Measurements from ENCODE around the gene DST.

DNA sequence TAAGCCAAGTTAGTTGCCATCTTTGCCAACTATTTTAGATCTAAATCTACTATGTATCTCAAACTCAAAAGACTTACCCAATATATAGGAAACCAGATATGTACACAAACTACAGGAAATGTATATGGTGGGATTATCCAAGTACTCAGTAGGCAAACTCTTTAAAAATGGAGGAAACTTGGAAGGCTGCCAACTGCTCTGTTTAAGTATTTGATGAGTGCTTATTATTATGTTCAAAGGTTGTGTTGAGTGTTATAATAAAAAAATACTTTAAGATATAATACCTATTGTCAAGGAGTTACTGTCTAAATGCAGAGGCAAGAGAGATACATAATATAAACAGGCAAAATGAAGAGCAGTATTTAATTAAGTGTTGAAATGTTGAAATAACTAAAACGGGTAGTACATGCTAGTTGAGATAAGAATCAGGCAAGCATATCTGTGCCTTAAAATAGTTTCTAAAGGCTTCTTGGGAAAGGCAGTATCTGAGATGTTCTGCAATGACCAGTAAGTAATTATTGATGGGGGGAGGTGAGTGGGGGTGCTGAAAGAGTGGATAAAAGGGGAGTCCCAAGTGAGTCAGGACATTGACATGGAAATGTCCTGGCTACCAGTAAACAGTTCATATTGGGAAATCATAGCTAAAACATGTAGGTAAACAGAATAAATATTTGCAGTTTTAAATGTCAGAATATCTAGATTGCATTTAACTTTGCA, 6.5 kb upstream of the DST start:
- TF ChIP-seq CTCF (conservative IDR thresholded peaks at IDR 0.05 in 1 of 2, IDR thresholded peaks at IDR 0.05 in 1 of 2; ENCODE audit: low read depth in 1 of 2, low read length in 2 of 2) (no peak), EZH2 (IDR thresholded peaks at IDR 0.05; ENCODE audit: low read length, missing control alignments) (no peak)
